ENCODE data around the gene CHI3L1. TPM values are rescaled to one million over a fixed set of nuclear protein-coding genes. Genes with fewer than 3 reads are reported as not detected.

The CHI3L1 gene
- total RNA-seq, 1 donor from 2014 or later = 0.46 TPM

DNA sequence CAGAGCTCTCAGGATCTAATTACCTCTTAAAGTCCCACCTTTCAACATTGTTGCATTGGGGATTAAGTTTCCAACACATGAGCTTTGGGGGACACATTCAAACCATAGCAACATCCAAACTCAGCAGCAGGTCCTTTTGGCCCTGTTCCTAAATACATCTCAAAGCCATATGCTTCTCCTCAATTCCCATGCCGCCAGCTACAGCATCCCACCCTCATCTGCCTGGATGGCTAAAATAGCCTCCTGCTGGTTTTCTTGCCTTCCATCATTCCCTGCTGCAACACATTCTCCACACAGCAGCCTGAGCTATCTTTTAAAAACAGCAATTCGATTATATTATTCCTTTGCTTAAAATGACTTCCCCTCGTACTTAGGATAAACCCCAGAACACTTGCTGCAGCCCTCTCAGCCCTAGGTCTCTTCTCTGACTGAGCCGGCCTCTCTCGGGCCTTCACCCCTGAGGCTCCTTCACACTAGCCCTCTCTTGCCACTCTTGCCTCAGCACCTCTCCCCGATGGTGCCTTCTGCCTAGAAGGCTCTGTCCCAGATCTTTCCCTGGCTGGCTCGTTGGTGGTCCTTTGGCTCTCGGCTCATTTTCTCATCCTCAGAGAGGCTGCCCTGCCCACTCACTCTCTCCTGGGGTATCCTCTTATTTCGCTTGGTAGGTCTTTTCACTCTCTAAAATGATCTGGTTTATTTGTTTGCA lies 27.4 kb downstream of the CHI3L1 start:
- ATAC-seq (no peak), DNase-seq (ENCODE audit: missing footprints) (no peak)
- intact Hi-C loops (cut with DNase I) = no loop called here

DNA sequence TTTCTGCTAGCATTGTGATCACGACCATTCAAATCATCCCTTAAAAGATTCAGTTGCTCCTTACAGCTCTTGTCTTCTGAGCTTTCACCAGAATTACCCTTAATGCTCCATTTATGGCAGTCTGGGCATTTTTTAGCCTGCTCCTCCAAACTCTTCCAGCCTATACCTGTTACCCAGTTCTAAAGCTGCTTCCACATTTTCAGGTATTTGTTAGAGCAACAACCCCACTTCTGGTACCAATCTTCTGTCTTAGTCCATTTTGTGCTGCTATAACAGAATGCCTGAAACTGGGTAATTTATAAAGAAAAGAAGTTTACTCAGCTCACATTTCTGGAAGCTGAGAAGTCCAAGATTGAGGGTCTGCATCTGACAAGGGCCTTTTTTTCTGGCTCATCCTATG lies 28.1 kb downstream of the CHI3L1 start:
- ATAC-seq = no peak
- intact Hi-C loops (cut with DNase I) = no loop called here
- DNase-seq (ENCODE audit: missing footprints) = no peak

DNA sequence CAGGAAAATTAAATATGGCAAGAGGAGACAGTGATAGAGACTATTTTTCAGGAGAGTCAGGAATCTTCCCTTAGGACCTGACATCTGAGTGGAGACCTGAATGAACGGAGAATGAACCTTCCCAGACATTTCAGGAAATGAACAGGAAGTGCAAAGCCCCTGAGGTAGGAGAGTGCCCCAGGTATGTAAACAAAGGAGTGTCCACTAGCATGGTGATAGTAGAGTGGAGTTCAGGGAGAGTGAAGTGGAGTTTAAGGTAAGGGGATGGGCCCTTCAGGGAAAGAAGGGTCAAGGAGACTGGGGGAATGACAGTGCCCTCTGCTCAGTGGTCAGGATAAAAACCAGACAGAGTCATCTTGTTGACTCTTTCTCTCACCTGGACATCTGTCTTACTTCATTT lies 30.2 kb downstream of the CHI3L1 start:
- no peak for DNase-seq (ENCODE audit: missing footprints)
- no peak for ATAC-seq
- intact Hi-C loops (cut with DNase I) = no loop called here

DNA sequence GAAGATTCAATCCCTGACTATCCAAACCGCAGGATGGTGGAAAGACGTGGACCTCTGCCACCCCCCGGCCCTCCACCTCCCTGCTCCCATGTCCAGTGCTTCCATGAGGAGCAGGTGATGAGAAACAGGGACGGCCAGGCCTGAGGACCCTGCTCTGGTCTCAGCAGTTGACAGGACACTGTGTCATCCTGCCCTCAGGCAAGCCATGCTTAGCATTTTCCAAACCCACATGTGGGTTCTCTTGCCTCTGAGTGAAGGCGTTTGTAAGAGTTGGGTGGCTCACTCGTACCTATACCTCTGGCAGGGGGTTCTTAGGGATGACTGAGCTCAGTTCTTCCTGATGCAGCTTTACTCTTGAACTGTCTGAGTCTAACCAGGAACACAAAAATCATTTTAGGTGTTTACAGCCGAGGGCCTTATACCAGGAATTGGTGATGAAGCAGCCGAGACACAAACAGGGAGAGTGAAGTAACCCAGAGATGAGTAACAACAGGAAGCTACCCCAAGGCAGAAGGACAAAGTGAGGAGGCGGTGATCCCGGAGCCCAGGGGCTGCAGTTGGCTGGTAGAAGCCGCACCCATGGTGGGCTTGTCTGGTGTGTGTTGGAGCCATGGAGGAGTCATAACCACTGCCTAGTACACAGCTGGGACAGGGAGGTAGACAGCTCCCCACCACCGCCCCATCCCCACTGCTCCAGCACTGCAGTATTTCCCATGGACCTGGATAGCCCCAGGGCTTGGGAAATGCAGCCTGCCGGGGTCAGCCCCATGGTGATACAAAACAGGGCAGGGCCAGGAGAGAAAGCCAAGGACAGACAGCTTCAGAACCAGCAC lies 32.3 kb downstream of the CHI3L1 start:
- intact Hi-C loops (cut with DNase I) = no loop called here
- DNase-seq (ENCODE audit: missing footprints) (no peak), ATAC-seq (no peak)

DNA sequence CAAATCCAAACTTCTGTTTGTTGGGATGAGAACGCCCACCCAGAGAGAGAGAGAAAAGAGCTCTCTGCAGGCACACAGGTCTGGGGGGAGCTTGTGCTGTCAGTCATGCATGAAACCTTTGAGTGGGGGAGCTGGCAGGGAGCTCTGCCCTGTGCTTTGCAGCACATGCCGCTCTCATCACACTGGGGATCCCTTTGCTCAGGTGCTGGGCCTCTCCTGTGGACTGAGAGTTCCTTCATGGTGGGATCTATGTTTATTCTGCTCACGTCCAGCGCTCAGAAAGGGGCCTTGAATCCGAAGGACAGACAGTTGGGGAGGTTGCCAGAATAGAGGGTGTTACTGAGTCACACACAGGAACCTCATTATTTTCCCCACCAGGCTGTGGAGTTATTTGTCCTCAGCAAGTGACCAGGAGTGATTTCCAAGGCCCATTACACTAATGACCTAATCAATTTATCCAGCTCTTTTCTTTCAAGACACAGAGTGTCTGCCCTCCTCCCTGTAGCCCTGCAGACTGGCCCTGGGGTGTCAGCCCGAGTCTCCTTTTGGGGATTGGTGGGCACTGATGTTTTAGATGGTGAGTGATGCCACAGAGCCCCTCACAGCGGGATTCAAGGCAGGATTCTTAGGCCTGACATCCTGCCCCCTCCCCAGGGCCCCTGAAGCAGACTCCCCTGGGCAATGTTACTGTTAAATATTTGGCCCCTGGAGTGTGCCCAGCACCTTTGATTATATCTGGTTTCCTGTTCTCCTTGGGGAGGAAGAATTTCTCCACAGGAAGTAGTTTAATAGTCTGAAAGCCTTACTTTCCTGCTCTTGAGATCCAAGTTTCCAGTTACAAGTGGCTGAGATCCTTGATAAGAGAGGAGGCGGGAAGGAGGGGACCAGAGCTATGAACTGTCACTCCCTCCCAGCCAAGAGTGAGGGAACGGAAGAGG lies 33.2 kb downstream of the CHI3L1 start:
- intact Hi-C loops (cut with DNase I) = no loop called here
- ATAC-seq (no peak), DNase-seq (ENCODE audit: missing footprints) (no peak)

DNA sequence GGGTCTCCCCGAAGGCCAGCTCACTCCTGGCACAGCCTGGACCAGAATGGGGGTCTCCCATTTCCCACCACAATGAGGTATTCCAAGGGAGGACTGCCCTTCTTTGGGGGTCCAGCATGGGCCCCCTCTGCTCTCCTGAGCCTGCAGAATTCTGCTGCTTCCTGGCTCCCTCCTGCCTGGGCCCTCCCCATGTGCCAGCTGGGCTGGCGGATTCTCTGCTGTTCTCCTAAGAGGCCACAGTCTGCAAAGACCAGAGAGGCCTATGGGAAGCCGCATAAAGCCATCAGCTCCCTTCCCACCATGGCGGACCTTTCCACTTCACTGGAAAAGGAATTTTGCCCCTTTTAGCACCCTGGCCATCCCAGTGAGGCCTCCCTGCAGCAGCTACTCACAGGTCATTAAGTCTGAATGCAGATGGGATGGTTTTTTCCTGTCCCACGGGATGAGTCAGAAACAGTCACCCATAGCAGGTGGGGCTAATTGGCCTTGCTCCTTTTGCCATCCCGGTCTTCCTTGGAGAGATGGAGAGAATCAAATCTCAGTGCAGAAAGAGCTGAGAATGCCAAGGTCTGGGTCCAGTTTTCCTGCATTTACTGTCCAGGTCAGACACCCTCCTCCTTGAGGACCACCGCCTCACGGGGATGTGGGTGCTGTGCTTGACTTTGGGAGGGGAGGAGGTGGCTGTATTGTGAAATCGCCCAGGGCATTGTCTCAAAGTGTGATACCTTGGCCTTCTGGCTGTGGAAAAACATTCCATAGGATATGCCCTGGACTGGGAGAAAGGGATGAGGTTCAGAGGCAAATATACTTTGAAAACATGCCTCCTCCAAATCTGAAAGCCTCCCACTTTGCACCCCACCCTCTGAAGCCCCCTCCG lies 34.1 kb downstream of the CHI3L1 start:
- ATAC-seq = no peak
- intact Hi-C loops (cut with DNase I) = no loop called here

DNA sequence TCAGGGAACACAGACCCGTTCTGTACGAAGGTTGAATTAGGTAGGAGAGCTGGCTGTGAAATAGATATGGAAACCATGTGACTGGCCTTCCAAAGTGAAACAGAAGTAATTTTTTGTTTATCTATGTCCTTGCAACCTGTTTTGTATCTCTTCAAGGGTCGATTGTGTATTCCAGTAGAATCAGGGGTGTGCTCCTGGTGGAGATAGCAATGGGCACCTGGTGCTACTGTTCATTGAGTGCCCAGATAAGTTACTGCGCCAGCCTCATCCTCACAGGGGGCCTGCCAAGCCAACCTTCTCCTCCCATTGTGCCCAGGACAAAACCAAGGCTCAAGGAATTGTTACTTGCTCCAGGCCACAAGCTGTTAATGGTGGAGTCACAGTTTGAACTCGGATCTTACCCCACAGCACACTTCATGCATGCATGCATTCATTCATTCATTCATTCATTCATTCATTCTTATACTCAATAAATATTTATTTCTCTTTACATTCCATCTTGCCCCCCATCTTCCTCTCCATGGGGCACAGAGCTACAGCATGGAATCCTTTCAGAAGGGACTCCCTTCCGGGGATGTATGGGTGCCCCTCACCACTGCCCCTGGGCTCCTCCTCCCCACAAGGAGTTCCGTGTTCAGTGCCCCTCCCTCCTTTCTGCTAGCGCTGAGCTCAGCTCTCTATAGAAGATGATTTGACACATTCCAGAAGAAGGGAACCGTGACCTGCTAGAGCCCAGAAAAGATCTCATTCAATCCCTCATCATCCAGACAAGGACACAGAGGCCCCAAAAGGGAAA lies 34.9 kb downstream of the CHI3L1 start:
- intact Hi-C loops (cut with DNase I) = no loop called here
- ATAC-seq (no peak), DNase-seq (ENCODE audit: missing footprints) (no peak)

More for the DNA sequence above, 34.1 kb downstream of the CHI3L1 start:
- no peak for DNase-seq (ENCODE audit: missing footprints)

DNA sequence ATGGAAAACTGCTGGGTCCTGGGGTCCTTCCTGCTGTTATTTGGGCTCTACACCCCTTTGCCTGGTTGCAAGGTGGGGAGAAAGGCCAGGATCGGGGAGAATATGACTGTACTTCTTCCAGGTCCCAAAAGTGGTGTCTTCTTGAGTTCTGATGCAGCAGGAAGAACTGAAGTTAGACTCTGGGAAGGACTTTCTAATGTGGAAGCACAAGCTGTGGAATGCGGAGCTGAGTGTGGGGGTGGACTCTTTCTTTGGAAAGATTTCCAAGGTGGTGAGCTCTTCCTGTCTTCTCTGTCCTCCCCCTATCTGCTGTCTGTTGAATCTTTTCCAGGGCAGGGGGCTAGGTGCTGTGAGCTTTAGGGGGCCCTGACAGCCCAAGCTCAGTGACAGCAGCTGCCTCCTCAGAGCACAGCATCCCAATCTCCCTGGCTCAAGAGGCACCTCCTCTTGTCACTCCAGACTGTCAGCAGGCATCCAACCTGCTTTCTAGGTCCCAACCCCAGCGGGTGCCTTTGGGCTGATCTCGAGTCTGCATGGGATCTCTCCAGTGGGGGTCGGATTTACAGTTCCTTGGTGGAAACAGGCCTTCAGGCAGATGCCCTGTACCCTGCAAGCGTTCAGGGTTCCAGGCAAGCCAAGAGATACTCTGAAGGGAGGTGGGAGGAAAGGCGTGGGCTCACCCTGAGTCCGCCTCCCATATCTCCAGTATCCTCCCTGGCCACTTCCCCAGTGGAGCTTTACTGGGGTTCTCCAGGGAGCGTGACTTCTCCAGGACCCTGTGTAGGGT lies 35.8 kb downstream of the CHI3L1 start:
- DNase-seq (ENCODE audit: missing footprints) (no peak), ATAC-seq (no peak)
- intact Hi-C loops (cut with DNase I) = no loop called here

DNA sequence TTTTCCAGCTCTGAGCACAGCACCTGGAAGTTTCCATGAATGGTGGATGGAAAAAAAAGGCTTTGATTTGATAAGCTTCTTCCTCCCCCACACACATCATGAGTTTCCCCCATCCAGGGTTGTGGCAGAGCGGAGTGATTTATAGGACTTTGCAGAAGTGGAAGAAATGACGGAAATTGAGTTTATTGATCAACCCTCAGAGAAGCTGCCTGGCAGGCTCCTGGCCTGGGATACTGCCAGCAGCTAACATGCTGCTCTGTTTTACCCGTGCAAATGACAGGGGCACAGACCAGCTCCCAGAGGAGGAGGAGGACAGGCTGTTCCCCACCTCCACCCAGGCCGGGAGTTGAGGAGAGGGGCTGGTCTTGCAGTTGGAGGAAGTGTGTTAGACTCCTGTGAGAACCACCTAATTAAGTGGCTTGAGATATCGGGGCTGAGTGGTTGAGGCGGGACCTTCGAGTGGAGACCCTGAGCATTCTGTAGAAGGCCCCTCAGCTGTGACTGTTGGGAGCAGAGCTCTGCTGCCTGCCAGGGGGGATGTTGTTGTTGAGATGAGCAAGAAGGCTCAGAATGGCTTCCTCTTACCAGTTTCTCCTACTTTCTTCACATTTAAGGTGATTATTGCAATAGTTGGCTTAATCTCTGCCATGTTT lies 37.2 kb downstream of the CHI3L1 start:
- DNase-seq (ENCODE audit: missing footprints) = no peak
- intact Hi-C loops (cut with DNase I) = no loop called here
- no peak for ATAC-seq

DNA sequence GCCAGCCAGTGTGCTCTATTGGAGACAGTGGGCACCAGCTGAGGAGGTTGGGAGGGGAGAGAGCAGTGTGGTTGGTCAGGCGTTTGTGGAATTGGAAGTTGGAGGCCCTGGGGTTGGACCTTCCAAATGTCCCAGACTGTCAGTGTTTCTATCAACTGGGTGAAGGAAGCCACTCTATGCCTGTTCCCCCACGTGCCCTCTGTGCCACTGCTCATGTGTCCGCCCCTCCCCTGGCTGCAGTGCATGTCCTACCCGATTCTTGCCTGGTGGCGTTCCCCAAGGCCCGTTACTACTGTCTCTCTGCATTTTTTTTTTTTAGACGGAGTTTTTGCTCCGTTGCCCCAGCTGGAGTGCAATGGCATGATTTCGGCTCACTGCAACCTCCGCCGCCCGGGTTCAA lies 37.9 kb downstream of the CHI3L1 start:
- ATAC-seq = no peak
- intact Hi-C loops (cut with DNase I) = no loop called here
- DNase-seq (ENCODE audit: missing footprints) = no peak

DNA sequence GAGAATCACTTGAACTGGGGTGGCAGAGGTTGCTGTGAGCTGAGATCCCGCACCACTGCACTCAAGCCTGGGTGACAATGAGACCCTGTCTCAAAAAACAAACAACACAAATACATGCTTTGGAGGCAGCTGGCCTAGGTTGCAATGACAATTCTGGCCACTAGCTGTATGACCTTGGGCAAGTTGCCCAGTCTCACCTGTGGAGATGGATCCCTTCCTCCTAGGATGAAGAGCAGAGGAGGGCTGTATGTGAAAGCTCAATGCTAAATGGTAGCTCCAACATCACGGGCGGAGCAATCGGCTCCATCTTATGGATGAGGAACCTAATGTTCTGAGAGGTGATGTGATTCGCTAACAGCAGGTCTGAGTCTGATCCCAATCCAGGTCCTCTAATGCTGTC lies 38.4 kb downstream of the CHI3L1 start:
- DNase-seq (ENCODE audit: missing footprints) (no peak), ATAC-seq (no peak)
- intact Hi-C loops (cut with DNase I) = no loop called here

DNA sequence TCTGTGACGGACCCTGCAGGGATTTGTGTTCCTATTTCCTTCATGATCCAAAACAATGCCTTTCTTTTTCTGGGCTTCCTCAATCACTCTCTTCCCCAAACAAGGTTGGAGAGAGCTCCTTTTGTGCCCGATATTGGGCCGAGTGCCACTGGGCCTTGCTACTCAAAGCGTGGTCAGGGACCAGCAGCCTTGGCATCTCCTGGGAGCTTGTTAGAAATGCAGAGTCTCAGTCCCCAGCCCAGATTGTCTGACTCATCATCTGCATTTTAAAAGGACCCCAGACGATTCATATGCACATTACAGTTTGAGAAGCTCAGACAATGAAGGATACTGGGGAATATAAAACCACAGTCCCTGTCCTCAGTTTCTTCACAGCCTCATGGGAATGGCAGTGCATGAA lies 39.1 kb downstream of the CHI3L1 start:
- ATAC-seq (no peak), DNase-seq (ENCODE audit: missing footprints) (no peak)

DNA sequence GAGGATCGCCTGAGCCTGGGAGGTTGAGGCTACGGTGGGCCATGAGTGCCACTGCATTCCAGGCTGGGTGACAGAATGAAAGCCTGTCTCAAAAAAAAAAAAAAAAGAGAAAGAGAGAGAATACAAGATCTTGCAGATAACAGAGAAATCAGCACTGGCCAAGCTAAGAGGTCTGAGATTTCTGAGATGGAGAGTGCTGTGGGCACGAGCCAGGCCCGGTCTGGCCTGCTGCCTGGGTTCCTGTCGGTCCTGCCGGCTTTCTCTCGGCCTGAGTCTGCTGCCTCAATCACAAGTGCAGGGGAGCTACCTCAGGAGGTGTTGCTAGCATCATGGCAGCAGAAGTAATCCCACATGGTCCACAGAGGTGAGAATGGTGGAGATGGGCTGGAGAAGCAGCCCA lies 40.0 kb downstream of the CHI3L1 start:
- ATAC-seq (no peak), DNase-seq (ENCODE audit: missing footprints) (no peak)
- intact Hi-C loops (cut with DNase I) = no loop called here

More for the DNA sequence above, 39.1 kb downstream of the CHI3L1 start:
- intact Hi-C loops (cut with DNase I) = no loop called here

DNA sequence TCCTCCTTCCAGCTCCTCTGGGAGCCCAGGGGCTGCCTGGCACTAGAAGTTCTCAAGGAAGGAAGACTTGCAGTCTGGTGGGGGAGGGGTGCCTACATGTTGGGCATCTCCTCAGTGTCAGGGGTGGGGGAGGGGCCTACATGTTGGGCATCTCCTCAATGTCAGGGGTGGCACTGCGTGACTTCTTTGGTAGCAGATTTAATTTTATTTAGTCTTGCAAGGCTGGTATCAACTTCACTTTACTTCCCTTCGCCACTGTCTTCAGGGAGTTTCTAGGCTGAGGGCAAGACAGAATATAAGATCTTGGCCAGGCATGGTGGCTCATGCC lies 40.5 kb downstream of the CHI3L1 start:
- no peak for DNase-seq (ENCODE audit: missing footprints)
- no peak for ATAC-seq
- intact Hi-C loops (cut with DNase I) = no loop called here

DNA sequence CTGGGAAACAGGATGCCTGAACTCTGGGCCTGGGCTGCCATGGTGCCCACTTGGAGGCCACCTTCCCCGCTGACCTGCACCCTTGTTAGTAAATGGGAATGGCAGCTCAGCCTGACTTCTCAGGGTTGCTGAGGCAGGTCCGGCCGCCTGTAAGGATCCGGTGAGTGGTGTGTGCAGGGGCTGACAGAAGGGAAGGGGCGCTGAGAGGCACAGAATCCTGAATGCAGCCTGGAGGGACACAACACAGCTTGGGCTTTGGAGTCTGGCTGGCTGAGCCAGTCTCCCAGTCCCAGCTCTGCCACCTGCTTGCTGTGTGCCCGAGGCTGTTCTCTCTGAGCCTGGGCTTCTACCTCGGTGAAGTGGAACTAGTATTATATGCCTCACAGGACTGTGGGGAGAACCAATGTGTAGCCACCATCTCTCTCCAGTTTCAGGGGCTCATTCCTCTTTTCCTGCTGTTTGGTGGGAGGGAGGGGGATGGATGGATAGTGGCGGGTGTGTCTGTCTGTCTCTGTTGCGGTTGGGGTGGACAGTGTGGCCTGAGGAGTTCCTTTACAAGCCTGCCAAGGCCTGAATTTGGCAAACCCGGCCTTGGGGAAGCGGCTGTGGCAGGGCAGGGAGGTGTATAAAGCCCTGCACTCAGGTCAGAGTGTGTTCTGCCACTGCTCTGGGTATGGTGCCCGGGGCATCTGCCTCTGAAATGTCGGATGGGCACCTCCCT lies 41.0 kb downstream of the CHI3L1 start:
- intact Hi-C loops (cut with DNase I) = no loop called here
- ATAC-seq (no peak), DNase-seq (ENCODE audit: missing footprints) (no peak)

DNA sequence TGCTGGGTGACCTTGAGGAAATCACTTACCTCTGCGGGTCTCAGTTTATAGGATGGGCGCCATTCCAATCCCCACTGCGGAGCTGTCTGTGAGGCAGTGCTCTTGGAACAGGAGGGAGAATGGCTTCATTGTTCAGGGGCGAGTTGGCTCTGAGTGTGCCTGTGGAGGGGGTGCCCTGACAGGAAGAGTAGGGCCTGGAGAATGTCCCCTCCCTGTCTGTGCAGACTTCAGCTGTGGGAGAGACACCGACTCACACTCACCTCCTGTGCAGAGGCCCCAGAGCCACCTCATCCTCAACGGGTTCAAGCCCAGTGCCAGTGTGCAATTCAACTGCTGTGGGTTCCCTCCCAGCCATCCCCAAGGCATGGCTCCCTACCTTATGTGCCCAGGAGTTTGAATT lies 41.8 kb downstream of the CHI3L1 start:
- intact Hi-C loops (cut with DNase I) = no loop called here
- ATAC-seq (no peak), DNase-seq (ENCODE audit: missing footprints) (no peak)

Measured in Right ventricle myocardium inferior (tissue), 1 donor.